Stimulated activated naive CD4-positive, alpha-beta T cell treated with Interleukin-2 at 50 U/mL for 16 hours (primary cell): ENCODE measurements around the gene SERP2.

ENCODE experiments used
- DNase-seq: peaks from one replicate; lab custom pipeline; 2025; lab: John Stamatoyannopoulos, UW

The SERP2 gene

GRCh38 chr13:44388427-44389059 is 14.9 kb downstream of the SERP2 start:
- DNase-seq: no peak

DNA sequence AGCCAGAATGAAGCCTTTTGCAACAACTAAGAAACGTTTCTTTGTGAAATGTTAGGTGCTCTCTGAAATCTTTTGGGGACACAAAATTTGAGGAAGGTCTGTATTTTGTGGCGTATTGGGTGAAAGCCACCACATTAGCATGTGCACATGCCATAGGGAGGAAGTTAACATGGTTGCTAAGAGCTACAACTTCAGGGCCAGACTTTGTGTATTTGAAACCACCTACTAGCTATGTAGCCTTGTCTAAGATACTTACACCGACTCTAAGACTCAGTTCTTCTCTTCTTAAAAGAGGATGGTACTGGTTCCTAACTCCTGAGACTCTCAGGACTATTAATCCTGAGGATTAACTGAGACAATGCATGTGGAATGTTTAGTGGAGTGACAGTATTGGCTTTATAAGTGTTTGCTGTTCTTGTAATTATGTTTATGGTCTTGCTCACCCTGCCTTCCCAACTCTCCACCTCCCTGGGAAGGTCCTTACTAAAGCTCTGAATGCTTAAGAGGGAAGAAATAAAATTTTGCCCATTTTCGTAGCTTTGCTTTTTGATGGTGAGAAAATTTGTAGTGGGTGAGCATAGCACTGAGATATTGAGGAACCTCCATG is 15.5 kb downstream of the SERP2 start:
- no peak for DNase-seq

- no peak for DNase-seq
Observed at GRCh38 chr13:44389876-44390275, 16.3 kb downstream of the SERP2 start.

- DNase-seq: no peak
Observed at GRCh38 chr13:44393391-44393790, 19.8 kb downstream of the SERP2 start.

- no peak for DNase-seq
Observed at GRCh38 chr13:44394658-44395057, 21.0 kb downstream of the SERP2 start.

DNA sequence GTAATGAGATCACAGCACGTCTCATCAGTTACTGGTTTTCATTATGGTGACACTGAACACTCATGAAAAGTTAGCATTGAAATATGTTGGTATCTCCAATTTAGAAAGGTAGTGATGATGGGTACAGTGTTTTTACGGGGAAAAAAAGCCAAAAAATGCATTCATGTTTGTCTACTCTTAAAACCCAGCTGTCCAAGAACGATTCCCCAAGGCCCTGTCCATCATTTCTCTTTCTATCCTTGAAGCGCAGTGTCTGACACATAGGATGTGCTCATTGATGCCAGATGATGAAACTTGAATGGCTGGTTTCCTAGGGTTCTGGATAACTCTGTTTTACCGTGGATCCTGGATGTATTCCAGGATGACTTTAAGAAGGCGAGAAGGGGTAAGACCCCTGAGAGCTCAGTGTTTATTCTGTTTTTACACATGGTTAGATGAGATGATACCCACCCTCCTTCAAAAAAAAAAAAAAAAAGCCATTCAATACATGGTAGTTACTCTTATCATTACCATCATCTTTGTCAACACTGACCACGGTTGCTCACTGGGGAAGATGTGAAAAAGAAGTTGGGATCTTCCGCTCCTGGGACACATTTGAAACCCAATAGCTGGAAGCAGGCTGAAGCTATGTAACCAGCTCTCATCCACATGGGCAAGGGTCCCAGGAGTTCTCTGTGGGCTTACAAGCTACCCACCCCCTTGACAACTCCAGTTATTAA is 22.5 kb downstream of the SERP2 start:
- no peak for DNase-seq

- DNase-seq: no peak
Observed at GRCh38 chr13:44396701-44397580, 23.3 kb downstream of the SERP2 start.

GRCh38 chr13:44397766-44398223 is 24.2 kb downstream of the SERP2 start:
- DNase-seq: no peak

DNA sequence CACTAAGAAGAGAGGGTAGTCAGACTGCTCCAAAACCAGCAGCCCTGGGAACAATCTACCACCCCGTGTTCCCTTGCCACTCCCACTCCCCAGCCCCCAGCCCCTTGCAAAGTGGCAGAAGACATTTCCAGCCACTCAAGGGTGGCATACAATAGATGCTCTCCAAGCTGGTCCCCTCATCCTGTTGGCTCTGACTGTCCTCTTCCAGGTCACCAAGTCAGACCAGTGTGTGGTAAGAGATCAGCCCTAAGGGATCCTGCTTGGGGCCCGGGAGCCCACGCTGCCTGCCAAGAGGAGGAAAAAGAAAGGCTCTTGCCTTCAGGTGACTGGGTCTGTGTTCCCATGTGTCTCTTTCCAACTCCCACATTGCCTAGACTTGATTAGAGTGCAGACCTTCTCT is 25.0 kb downstream of the SERP2 start:
- DNase-seq: no peak

GRCh38 chr13:44399074-44399473 is 25.4 kb downstream of the SERP2 start:
- DNase-seq: no peak

GRCh38 chr13:44400736-44401135 is 27.1 kb downstream of the SERP2 start:
- no peak for DNase-seq

DNA sequence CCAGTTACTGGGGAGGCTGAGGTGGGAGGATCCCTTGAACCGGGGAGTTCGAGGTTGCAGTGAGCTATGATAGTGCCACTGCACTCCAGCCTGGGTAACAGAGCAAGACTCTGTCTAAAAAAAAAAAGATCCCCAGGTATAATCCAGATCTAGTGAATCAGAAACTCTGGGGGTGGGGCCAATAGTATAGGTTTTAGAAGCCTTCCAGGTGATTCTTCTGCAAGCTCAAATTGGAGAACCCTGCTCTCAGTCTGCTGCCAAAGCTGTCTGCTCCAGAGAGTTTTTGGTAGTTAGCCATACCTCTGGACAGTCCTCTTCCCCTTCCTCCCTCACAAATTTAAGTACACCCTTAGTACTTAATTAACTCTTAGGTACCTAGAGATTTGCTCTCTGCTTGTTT is 28.0 kb downstream of the SERP2 start:
- no peak for DNase-seq

DNA sequence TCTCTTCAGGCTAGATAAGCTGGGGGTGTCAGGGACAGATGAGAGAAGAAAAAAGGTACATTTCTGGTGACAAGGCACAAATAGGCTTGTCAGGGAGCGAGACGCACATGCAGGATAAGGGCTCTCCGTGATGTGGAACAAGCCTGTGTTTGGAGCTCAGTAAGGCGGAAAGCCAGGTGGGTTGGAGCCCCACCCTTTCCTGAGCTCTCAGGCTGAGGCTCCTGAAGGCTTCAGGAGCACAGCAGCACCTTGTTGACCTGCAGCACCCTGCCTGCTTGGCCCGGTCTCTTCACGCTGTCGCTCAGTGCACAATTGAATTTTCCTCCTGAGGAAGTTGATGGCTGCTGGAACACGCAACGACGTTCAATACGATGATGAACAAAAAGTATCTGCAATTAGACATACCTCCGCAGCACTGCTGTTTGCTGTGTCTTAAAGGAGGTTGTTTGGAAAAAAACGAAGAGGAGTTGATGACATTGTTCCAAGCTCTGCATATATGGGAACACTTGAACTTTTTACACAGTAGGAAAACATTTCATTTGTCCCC is 29.3 kb downstream of the SERP2 start:
- DNase-seq: no peak

- no peak for DNase-seq
Observed at GRCh38 chr13:44403461-44404056, 29.9 kb downstream of the SERP2 start.

- no peak for DNase-seq
Observed at GRCh38 chr13:44404261-44405132, 30.9 kb downstream of the SERP2 start.

GRCh38 chr13:44406617-44407016 is 33.0 kb downstream of the SERP2 start:
- no peak for DNase-seq

DNA sequence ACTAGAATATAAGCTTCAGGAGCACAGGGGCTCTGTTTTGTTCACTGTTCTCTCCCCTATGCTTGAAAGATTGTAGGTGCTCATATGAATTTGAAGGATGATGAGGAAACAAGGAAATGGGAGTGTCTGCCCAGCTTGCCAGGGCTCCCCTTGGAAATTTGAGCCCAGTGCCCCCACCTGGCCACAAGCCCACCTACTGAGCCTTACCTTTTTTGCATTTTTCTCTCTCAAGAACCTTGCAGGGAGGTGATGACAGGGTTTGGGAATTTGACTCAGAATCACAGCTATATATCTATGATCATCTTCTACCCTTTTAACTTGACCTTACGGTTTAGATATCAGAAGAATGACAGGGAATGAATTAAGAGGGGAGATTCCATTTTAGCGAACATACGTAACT is 33.8 kb downstream of the SERP2 start:
- DNase-seq: no peak

- no peak for DNase-seq
Observed at GRCh38 chr13:44407891-44408290, 34.3 kb downstream of the SERP2 start.

DNA sequence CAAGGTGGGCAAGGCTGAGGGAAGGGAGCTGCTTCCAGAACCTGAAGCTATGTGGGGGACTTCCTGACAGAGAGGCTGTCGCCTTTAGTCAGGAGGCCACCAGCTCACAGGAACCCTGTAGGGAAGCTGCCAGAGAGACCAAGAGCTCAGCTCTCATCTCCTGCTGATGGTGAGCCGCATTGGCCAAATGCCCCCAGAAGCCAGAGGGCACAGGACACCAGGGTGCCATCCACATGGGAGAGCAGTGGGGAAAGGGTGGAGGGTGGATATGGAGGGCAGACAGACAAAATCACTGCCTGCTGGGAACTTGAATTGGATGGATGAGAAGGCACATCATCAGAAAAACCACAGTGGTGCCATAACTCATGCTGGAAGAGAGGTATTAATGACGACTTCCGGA is 36.0 kb downstream of the SERP2 start:
- no peak for DNase-seq

GRCh38 chr13:44410328-44410859 is 36.8 kb downstream of the SERP2 start:
- DNase-seq: no peak
